Activated gamma-delta T cell (primary cell): ENCODE data around the gene ANP32E.
A peak's percentile ranks its signal among the peaks of the same experiment; 100 is the strongest.

Experiments
- DNase-seq: peaks from one replicate; lab custom pipeline; 2025; lab: John Stamatoyannopoulos, UW
- total RNA-seq, 2 donors: gene quantifications; one replicate each; lab custom pipeline; 2026; lab: John Stamatoyannopoulos, UW

The ANP32E gene
- 68.9 to 71.0 reads per million in 2 donors for total RNA-seq

DNA sequence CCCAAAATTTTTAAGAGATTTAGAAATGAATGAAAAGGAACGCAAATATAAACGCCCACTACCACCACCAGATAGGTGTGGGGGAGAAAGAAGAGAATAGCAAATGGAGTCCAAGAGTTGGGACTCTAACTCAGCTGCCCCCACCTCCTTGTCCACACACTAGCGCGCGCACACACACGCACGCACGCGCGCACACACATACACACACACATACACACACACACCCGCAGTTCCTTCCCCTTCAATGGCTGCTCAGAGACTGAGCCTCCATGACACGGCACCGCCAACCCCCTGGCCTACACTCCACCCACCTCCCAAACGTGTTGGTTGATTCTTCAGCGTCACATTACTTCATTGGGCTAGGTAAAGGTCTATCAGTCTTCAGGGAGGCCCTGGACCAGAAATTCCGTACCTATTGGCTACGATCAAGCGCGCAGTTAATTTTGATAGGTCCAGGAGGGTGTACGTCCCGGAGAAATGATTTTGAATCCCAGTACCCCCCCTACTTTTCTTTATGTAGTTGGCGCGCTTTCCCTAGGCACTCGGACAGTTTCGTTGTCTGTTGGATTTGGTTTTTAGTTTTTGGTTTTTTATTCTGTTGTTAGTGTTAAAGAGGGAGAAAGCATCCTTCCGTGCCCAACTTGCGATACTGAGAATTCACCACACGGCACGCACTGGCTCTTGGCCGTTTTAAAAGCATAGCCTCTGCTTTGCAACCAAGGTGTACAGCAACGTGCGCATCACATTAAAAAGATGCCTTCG lies at the start of gene ANP32E:
TSS of gene ANP32E (minus strand) at position 261 of the 762 bp plus-strand sequence. CDS start 326 bp downstream, outside the sequence.
- peak; percentile 64 for DNase-seq

DNA sequence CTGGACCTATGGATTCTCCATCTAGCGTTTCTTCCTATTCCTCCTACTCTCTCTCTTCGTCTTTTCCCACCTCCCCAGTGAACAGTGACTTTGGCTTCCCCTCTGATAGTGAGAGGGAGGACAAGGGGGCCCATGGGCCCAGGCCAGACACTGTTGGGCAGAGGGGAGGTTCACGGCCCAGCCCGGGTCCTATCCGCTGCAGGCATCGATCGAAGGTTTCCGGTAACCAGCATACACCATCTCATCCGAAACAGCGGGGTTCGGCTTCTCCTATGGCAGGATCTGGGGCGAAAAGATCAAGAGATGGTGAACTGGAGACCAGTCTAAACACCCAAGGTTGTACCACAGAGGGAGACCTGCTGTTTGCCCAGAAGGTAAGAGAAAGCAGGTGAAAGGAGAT lies 47.3 kb upstream of the ANP32E start:
- no peak for DNase-seq

DNA sequence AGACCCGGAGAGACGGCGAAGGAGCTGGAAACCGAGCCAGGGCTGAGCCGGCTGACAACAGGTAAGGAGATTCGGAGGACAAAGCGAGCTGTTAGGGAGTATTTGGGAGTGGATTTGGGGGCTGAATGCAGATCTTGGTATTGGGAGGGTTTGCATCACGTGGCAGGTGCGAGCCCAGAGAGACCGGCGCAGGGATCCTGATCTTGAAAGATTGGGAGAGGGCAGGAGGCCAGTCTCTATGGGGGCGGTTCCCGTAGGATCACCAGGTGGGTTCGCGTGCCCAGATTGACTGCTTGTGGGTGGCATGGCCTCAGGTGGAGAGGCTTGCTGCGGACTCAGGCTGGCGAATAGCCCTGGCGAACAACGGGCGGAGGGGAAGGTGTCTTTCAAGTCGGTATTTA lies 46.6 kb upstream of the ANP32E start:
- DNase-seq, result no peak

DNA sequence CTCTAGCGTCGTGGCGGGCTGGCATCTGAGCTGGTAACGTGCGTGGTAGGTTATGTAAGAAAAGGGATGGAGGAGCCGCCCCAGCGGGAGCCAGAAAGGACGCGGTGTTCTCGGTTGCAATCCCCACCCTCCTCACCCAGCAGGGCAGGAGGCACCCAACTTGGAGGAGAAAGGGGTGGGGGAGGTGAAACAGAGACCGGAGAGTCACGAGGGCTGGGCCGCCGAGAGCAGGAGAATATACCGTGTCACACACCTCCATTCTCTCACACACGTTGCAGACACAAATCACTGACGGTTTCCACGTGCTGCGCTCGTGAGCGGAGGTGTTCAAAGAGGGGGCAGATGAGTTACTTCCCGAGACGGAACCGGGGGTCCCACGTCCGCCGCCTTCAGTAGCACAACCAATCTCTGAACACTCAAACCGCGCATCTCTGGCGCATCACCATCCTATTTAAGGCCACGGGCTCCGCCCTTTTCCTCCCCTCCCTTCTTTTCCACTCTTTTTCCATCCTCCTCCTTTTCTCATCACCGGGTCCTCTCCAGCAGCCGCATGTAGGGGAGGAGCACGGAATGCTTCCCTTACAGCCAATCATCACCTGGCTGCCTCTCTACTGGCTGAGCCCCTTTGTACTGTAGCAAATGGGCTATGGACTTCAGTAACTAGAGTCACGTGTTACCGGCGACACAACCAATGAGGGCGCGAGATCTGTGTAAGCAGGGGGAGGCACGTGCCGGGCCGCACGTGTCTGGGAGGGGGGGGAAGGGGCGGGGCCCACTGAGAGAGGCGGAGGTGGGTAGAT lies 46.0 kb upstream of the ANP32E start, which contains the start of gene CIART:
TSS of gene CIART (plus strand) at position 797 of the 800 bp plus-strand sequence. CDS start 714 bp downstream, outside the sequence.
- DNase-seq, result peak; percentile 27

DNA sequence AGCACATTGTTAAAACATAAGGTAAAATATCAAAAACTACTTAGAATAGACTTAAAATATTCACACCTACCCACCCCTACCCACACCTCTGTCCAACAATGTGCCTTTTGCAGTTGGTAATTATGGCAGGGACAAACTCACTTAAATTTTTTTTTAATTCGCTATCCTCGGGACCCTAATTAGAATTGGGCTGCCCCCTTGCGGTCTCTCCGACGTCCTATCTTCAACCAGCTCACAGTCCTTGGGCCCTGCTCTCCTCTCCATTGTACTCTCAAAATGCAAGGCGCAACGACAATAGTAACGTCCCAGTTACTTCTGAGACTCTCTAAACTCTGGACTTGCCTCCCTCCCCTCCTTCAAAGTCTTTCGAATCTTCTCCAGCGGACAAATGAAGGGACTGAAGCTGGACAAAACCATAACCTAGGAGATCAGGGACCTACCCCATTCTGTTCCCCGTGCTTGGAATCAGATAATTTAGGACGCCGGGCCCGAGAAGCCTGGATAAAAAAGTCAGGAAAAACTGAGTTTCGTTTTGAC lies 45.4 kb upstream of the ANP32E start:
- no peak for DNase-seq

DNA sequence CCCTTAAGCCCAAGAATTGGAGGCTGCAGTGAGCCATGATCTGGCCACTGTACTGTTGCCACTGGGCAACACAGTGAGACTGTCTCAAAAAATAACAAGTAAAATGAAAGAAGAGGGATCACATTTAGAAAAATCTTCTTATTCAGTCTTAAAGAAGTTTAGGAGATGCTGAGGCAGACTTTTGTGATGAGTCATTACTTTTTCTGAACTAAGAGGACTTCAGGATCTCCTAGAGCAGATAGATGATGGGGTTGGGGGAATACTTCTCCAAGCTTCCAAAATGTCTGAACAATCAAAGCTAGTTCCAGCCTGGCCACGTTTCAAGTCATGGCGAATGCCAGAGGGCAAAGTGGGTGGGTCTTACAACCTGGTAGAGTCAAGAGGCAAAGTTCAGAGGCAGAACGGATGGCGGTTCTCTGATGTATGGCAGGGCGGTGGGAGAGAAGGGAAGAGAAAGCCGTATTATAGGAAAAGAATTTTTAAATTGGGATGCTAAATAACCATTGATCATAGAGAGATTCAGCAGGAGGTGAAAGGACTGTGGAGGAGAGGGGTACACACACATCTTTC lies 44.3 kb upstream of the ANP32E start:
- no peak for DNase-seq

DNA sequence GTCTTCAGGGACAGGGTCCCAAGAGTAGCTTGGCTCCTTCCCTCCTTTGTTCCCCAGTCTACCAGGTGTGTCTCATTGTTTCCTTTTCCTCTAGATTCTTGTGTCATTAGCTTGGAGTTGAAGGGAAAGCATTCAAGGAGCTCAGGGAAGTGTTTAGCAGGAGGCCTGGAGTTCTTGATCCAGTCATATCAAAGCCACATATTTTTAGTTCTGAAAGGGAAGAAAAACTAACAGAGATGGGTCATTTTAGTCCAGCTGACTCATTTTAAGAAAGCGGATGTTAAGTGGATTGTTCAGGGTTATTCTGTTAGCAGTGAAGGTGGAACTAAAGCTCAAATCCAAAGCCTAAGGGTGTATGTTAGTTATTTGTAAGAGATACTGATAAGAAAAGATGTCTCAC lies 37.4 kb upstream of the ANP32E start:
- no peak for DNase-seq

DNA sequence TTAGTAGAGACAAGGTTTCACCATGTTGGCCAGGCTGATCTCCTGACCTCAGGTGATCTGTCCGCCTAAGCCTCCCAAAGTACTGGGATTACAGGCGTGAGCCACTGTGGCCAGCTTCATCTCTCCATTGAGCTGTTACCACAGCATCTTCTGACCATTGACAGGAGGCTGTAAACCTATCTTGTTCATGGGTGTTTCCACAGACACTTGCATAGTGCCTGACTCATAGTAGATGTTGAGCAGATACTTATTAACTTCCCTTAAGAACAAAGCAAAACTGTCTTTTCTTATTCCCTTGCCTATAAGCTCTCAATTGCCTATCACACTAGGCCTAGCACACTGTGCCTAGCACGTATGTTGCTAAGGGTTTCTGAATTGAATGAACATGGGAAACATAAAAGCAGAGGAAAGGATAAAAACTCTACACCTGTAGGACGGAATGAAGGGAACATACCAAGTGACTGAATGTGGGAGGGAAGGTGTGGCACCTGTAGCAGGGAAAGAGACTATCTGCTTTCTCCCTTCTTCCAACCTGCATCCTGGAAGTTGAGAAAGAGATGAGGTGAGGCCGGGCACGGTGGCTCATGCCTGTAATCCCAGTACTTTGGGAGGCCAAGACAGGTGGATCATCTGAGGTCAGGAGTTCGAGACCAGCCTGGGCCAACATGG lies 35.5 kb upstream of the ANP32E start:
- no peak for DNase-seq

DNA sequence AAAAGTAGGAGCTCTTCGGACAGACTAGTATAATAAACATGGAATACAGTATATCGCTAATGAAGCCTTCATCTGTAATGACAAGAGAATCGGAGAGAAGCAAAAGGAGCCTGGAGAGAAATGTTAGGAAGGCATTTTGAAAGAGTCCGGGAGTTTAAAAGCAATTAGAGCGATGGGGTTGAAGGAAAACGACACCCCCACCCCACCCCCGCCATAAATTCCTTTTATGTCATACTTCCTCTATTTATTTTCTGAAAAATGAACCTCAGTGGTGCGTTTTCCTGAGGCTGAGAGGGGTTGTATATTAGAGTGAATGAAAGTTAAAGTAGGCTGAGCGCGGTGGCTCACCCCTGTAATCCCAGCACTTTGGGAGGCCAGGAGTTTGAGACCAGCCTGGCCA lies 33.5 kb upstream of the ANP32E start:
- no peak for DNase-seq

DNA sequence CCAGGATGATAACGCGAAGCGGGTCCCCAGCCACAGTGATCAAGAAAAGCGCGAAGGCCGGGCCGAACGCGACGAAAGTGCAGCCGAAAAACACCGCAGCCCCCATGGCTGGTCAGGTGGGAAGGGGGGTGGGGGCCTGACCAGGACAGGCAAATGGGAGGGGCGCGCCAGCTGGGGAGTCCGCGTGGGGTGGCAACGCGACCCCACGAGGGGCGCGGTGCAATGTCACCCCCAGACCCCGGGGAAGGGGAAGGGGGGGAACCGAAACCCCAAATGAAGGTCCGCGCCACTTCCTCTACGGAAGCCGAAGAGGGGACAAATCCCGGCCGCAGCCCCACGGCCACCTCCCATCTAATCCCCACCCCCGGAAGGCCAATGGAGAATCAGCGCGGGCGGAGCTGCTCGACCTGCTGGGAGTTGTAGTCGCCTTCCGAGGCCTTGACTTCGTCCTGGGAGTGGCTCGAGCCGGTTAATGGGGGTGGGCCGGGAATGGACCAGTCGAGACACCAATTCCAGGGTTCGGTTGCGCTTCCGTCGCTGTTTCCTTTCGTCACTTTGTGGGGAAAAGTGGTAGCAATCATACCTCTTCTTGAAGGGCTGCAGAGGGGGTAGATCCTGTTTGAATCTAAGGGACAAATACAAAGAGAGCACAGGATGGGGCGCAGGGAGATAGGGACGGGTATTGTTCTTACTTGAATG lies 32.9 kb upstream of the ANP32E start, which contains the start of gene APH1A:
TSS of gene APH1A (minus strand) at position 312 of the 699 bp plus-strand sequence. CDS start at position 106, 206 bp downstream.
- DNase-seq, result peak; percentile 73

DNA sequence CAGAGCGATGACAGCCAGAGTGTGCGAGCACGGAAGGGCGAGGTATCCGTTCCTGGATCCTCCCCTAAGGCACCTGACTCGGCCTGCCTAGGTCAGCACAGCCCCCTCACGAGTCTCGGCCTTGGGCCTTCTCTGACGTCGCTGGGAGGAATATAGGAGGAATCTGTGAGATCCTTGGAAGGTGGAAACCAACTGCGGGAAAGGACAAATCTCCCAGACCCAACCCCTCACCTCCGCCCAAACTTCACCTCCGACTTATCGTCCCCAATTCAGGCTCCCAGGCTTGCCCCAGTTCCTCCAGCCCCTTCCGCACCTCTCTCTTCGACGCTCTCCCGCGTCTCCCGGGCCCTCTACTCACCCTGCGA lies 32.4 kb upstream of the ANP32E start:
- peak; percentile 15 for DNase-seq

DNA sequence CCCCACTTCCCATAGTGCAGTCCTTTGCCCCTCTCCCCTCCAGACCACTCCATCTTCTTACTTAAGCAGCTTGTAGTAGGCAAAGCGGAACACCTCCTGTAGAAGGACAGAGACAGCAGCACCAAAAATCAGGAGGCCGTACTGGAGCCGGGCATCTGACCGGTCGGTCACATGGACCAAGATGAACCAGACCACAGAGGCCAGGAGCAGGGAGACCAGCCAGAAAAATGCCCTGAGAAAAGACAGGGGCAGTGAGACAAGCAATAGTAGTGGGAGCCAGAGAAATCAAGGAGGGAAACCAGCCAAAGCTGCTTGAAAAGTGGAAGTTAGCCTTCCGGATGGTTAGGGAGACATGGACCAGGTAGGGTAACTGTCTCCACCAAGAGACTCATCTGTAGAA lies 32.0 kb upstream of the ANP32E start:
- DNase-seq, result no peak

DNA sequence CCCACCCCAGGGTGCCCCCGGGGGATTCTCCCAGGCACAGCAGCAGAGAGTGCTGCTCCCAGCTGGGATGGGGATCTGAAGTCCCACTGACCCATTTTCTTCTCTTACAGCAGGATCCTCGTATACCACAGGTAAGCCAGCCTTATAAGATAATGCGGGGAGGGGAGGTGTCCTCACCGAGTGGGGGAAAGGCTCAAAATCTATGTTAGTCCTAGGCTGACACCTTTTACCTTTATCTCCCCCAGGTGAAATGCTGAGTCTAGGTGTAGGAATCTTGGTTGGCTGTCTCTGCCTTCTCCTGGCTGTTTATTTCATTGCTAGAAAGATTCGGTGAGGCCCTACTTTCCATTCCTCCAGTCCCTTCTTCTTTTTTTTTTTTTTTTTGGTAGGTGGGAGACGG lies 27.6 kb upstream of the ANP32E start:
- DNase-seq, result no peak

DNA sequence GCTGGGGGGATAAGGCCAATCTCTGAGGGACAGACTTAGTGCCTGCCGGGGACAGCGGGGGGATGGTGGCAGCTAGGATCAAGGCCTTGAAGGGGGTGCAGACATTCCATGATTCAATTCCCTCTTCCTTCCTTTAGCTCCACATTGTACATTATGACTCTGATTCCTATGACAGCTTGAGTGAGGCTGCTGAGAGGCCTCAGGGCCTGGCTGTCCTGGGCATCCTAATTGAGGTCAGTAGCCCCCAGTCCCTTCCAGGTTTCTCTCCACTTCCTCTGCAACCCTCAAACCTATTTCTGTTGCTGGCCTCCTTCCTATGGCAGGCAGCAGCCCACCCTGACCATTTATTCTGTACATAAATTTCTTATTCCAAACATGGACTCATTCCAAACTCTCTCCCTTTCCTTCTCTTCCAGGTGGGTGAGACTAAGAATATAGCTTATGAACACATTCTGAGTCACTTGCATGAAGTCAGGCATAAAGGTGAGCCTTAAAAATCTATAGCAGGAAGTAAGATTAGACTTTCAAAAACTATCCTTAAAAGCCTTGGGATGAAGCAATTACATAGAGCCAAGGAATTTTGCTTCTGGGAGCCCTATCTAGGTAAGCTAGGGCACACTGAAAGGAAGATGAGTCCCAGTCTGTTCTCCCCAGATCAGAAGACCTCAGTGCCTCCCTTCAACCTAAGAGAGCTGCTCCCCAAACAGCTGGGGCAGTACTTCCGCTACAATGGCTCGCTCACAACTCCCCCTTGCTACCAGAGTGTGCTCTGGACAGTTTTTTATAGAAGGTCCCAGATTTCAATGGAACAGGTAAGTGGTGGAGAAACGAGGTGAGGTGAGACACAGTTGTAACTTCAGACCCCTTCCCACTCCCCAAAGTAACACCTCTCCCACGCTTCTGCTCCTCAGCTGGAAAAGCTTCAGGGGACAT lies 26.7 kb upstream of the ANP32E start:
- no peak for DNase-seq

DNA sequence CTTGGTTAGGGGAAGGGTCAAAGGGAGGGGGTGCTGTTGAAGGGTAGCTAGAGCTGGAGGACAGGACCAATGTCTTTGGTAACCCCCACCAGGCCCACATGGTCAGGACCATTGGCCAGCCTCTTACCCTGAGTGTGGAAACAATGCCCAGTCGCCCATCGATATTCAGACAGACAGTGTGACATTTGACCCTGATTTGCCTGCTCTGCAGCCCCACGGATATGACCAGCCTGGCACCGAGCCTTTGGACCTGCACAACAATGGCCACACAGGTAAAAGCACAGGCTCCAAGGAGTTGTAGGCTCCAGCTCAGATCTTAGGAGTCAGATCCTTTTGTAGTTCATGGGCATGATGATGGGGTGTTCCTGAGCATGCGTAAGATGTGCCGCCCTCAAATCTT lies 25.5 kb upstream of the ANP32E start:
- no peak for DNase-seq

DNA sequence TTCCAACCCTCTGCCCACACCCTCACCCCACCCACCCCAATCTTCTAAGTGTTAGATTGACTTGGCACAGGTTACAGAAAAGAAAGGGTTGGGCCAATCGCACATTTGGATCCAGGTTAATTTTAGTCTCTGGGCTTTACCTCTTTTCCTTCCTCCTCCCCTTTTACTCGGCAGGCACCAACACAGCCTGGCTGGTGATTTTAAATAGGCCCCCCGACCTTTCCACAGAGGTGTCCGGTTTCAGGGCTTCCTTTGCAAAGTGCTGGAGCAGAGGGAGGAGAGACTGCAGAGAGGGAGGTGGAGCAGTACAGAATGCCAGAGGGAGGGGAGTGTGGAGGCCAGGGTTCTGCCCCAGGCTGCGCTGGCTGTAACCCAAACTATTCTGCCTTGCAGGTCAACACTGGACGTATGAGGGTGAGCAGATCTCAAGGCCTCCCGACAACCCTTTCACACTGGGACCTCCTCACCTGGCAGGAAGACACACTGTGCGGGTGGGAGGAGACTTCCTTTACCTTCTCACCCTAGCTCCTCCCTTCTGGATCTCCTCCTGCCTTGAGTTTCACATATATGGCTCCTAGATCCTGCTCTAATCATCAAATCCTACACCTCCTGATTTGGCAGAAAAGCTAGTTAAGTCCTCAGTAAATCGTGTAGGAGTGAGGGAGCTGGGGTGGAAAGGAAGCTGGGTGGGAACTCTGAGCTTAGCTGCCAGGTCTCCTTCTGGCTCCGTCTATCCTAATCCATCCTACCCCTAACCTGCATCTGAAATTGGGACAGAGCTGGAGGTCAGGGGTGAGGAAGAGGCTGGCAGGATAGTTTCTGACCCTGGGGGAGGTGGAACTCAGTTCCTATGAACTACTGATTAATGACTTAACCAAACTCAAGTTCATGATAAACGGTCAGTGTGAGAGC lies 24.1 kb upstream of the ANP32E start:
- no peak for DNase-seq

DNA sequence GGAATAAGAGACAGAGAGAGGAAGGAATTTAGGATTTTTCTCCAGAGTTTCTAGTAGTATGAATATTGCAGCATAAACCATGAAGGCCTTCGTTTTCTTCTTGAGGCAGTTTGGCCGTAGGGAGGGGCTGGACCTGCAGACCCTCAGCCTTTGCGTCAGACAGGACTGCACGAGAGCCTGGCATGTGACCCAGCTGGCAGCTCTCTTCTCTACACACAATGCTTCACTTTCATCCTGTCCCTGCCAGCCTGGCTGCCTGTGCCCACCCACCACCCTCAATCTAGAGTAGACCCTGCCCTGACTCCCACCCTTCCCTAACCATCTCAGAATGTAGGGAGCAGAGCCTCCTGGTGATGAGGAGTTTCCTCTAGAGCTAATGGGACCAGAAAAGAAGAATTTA lies 23.3 kb upstream of the ANP32E start:
- DNase-seq, result no peak

DNA sequence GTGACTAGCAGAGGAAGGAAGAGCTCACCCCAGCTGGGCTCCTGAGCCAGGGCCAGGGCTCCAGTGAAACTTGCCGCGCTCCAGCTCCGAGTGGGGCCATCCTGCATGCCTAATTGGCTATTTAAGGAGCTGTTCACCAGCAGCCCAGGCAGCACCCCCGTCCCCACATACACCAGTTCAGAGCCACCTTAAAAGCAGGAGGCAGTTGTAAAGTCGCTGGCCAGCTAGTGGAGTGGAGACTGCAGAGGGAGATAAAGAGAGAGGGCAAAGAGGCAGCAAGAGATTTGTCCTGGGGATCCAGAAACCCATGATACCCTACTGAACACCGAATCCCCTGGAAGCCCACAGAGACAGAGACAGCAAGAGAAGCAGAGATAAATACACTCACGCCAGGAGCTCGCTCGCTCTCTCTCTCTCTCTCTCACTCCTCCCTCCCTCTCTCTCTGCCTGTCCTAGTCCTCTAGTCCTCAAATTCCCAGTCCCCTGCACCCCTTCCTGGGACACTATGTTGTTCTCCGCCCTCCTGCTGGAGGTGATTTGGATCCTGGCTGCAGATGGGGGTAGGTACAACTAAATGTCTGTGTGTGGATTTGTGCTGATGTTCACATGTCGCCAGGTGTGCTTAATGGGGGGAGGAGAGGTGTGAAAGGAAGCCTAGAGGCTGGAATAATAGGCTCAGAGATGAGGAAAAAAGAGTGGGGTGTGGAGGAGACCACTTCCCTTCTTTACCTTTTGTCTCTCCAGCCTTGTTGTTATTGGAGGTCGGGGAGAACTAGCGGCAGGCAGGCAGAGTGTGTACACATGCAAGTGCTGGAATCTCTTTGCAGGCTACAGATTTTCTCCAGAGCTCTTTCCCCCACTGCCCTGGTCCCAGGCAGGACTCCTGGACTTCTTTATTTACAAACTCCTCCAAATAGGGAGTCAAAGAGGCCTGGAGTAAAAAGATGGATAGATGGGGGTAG lies 22.0 kb upstream of the ANP32E start, which contains the start of gene CA14:
TSS of gene CA14 (plus strand) at position 151 of the 962 bp plus-strand sequence. CDS start at position 506, 355 bp downstream.
- DNase-seq, result no peak
